HG03439 (cell line): ENCODE data around the gene RS1.

Source experiments
- ATAC-seq: cut with Tn5 transposase; IDR thresholded peaks from one replicate; pipeline ENCODE4 v1.9.1; 2021; ENCODE audit warnings: mild to moderate bottlenecking, moderate library complexity; ENCODE audit not compliant: unreplicated experiment

RS1 gene

GRCh38 chrX:18613930-18614639 lies 57.8 kb downstream of the RS1 start:
- ATAC-seq: no peak

GRCh38 chrX:18607966-18608365 lies 63.9 kb downstream of the RS1 start:
- ATAC-seq: no peak

DNA sequence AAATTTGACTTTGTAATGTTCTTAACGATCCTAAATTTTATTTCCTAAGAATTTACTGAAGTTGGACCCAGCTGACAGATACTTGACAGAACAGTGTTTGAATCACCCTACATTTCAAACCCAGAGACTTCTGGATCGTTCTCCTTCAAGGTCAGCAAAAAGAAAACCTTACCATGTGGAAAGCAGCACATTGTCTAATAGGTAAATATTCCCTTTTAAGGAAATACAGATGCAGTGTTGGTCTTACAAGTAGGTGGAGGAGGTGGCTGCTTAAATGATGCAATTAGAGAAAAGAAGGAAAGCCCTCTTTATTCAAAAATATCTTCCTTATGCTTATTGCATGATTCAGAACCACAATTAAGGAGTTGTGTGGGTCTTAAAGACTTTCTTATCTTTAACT lies 73.5 kb downstream of the RS1 start:
- no peak for ATAC-seq

DNA sequence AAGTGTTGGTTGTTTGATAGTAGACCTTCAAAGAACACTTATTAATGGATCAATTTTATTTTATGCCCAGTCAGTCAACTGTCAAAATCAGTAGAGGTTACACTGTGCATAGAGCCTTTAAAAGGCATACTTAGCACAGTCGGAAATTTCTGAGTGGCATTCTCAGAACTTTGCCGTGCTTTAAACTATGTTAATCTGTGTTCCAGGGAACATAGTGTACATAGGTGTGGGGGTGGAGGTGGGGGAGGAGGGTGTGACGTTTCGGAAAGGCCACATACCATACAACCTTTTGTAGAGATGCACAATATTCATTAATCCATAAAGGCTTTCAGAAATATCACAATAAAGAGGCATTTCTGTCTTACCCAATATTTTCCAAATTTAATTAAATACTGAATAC lies 75.8 kb downstream of the RS1 start:
- no peak for ATAC-seq

DNA sequence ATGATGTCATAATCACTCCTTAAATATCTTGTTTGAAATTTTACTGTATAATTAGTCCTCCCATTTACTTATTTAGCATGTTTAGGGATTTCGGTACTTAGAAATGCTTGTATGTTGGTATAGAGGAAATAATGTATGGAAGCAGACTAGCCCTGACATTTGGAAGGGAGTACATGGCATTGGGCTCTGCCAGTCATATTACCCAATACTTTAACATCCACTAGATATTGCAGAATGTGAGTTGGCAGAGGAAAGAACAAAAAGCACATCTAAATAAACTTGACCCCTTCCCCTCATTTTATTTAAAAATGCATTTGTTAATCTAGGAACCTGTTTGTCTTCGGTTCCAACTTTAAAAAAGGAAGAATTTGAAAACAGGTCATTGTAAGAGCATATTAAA lies 77.8 kb downstream of the RS1 start:
- no peak for ATAC-seq

DNA sequence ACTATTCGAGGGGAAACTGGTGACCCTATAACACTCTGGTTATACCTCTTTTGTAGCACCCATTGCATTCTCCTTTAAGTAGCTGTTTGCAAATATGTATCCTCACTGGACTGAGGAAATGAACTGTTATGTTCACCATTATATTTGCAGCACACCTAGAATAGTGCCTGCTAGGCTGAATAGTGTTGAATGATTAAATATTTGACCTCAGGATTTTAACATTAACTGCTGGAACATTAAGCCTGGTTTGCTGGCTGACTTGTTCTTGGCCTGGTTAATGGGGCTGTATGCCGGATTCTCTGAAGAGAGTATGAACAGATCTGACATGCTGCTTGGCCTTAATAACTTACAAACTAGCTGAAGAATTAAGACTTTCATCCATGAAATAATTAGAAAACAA lies 80.1 kb downstream of the RS1 start:
- ATAC-seq: no peak
